Epithelial cell of proximal tubule (primary cell): ENCODE data around the gene UNC80. TPM values are rescaled to one million over a fixed set of nuclear protein-coding genes. Genes with fewer than 3 reads are reported as not detected.

Experiments
- DNase-seq: peaks from one replicate; pipeline ENCODE4 v3.0.0-alpha.2; 2011; ENCODE audit warnings: low read depth
- H3K4me3 ChIP-seq: 2 replicates; pipeline ENCODE4 v1.5.1; 2011; ENCODE audit warnings: low read depth, mild to moderate bottlenecking, low read length
- total RNA-seq: library from RNA; depleted of rRNA; stranded (reverse); fragments of >200 nt; gene quantifications from 2 replicates; pipeline ENCODE4 v1.2.3, GENCODE V29; 2015
- TF ChIP-seq, protein P1 (sequence below): conservative IDR thresholded peaks from 2 replicates; pipeline ENCODE4 v1.5.1; 2012; ENCODE audit warnings: low read depth, mild to moderate bottlenecking, low read length

The UNC80 gene
- total RNA-seq, 1 donor from 2014 or later = not detected

DNA sequence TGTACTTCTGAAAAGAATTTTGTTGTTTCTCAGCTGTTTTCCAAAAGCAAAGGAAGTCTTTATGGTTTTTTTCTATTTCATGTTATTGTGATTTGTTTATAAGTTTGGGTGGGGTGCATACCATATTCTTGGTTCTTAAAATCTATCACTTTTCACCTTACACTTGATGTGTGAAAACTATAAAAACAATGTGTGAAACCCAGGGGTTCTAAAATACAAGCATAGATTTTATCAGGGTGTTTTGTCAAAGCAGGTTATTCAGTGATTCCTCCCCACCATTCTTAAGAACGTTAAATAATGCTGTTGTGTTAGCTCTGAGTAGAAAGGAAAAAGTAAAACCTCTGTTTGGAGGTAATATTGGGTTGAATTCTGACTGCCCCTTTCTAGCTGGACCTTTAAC, 248.5 kb downstream of the UNC80 start:
- no peak overlapping the region for H3K4me3 ChIP-seq
- DNase-seq = no peak
- TF ChIP-seq, protein P1, sequence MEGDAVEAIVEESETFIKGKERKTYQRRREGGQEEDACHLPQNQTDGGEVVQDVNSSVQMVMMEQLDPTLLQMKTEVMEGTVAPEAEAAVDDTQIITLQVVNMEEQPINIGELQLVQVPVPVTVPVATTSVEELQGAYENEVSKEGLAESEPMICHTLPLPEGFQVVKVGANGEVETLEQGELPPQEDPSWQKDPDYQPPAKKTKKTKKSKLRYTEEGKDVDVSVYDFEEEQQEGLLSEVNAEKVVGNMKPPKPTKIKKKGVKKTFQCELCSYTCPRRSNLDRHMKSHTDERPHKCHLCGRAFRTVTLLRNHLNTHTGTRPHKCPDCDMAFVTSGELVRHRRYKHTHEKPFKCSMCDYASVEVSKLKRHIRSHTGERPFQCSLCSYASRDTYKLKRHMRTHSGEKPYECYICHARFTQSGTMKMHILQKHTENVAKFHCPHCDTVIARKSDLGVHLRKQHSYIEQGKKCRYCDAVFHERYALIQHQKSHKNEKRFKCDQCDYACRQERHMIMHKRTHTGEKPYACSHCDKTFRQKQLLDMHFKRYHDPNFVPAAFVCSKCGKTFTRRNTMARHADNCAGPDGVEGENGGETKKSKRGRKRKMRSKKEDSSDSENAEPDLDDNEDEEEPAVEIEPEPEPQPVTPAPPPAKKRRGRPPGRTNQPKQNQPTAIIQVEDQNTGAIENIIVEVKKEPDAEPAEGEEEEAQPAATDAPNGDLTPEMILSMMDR = no peak

DNA sequence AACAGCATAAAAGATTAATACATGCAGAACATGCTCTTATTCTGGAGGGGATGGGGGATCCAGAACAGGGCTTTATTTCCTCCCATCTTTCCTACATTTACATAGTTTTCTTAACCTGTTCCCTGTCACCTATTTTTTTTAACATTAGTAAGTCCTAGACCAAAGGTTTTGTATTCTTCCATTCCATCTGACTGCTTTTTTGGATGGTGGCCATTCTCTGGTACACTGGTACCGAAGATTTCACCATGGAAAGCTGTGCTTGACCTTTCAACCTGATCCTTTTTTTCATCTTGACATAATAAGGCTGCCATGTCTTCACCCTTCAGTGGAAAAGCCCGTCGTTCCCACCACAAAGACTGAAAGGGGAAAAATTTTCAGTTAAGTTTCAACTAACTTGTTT, 251.2 kb downstream of the UNC80 start:
- TF ChIP-seq, protein P1 = no peak
- H3K4me3 ChIP-seq = no peak overlapping the region
- no peak for DNase-seq

DNA sequence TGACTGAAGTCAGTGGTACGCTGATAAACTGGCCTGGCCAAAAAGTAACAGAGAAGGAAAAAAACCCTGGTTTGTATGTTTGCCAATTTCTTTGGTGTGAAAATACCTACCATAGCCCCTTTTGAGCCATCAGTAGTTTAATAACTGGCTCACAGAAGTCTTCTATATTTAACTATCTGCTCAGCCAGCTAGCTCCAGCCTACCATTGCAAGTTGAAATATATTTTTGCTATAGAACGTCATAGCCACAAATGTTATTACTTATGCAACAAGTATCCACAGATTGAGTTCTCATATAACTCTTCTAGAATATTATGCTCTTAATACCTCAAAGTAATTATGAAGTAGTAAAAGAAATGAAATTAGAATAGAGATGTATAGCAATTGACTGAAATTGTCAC, 256.0 kb downstream of the UNC80 start:
- H3K4me3 ChIP-seq = no peak overlapping the region
- no peak for DNase-seq
- TF ChIP-seq, protein P1 = no peak

DNA sequence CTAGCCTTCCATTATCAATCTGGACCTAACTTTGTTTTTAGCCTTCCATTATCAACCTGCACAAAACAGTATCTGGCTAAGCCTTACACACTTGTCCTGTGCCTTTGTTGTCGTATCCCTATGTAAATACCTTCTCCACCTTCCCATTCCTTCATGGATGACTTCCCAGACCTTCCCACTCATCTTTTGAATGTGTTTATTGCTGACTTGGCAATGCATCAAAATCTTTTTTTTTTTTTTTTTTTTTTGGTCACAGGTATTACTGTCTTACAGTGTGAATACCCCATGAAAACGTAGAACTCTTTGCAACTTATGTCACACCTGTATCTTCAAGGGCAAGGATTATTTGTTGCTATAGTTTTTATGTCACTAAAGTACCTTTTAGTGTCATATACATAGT, 256.5 kb downstream of the UNC80 start:
- no peak for DNase-seq
- TF ChIP-seq, protein P1 = no peak
- no peak overlapping the region for H3K4me3 ChIP-seq

DNA sequence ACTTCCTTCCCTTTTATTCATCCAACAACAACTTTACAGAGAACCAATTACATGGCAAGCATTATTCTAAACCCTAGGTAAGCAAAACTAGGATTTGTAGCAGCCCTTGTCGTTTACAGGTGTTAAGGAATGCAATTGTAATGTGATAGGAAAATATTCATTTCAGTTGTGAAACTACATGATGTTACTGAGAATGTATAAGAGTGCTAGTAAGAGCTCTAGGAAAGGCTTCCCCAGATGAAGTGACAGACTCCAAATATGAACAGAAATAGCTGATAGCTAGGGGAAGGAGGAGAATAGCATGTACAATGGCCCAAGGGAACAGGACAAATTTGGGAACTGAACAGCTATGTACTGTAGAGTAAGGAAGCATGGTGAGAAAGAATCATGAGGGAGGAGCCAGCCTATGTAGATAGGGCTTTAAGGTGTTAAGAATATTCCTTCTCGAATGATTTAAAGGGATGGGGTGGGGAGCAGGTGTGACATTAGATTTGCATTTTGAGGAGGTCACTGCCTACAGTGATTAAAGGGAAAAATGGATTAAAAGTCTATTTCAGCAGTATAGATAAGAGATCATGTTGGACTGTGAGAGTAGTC, 262.6 kb downstream of the UNC80 start:
- no peak for DNase-seq
- TF ChIP-seq, protein P1 = no peak
- H3K4me3 ChIP-seq = no peak overlapping the region

DNA sequence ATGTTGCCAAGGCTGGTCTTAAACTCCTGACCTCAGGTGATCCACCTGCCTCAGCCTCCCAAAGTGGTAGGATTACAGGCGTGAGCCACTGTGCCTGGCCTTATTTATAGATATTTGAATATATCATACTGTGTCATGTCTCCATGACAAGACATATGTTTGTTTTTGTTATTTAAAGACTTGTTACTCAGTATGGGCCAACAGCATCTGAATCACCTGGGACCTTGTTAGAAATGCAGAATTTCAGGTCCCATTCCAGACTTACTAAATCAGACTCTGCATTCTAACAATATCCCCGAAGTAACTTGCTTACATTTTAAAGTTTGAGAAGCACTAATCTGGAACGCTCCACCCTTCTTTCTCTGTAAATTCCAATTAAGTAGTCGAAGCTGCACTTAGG, 264.0 kb downstream of the UNC80 start:
- TF ChIP-seq, protein P1 = no peak
- DNase-seq = no peak

DNA sequence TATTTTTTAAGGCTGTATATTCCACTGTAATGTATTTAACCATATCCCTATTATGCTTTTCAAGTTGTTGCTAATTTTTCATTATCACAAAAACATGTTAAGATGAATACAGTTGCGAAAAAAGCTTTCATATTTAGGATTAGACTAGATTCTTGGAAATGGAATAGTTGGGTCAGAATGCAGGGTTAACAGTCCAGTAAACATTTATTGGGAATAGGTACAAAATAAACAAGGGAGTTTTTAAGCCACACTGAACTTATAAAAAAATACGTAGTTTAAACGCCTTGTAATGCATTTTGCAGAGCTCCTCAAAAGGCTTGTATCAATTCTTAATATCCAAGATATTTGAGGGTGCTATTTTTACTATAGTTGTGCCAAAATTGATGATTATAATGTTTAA, 266.4 kb downstream of the UNC80 start:
- TF ChIP-seq, protein P1 = no peak
- DNase-seq = no peak
- no peak overlapping the region for H3K4me3 ChIP-seq

More for the DNA sequence above, 264.0 kb downstream of the UNC80 start:
- no peak overlapping the region for H3K4me3 ChIP-seq
